Neural progenitor cell (in vitro differentiated cells): Measurements from ENCODE around the gene SERPINA12. TPM values are rescaled to one million over a fixed set of nuclear protein-coding genes. Genes with fewer than 3 reads are reported as not detected.

ENCODE experiments used
- DNase-seq: peaks from one replicate; pipeline ENCODE4 v3.0.0-alpha.2; 2016; ENCODE audit warnings: low spot score
- H2AFZ ChIP-seq: fragments of 200-600 bp; sonication (generic); replicated peaks from 2 replicates; pipeline ENCODE4 v1.6.1; 2016; ENCODE audit warnings: antibody characterized with exemption
- H3F3A ChIP-seq: fragments of 200-600 bp; sonication (generic); 2 replicates; pipeline ENCODE4 v1.6.1; 2016; ENCODE audit warnings: antibody characterized with exemption, low read depth
- H3K27ac ChIP-seq: fragments of 200-600 bp; sonication (generic); 2 replicates; pipeline ENCODE4 v1.5.1; 2016; ENCODE audit warnings: mild to moderate bottlenecking
- H3K27me3 ChIP-seq: fragments of 200-600 bp; sonication (generic); 2 replicates; pipeline ENCODE4 v1.6.1; 2016; ENCODE audit warnings: mild to moderate bottlenecking, moderate library complexity
- H3K36me3 ChIP-seq: fragments of 200-600 bp; sonication (generic); 2 replicates; pipeline ENCODE4 v1.5.1; 2016
- H3K4me1 ChIP-seq: fragments of 200-600 bp; sonication (generic); 2 replicates; pipeline ENCODE4 v1.6.1; 2016; ENCODE audit warnings: mixed run types
- H3K4me2 ChIP-seq: fragments of 200-600 bp; sonication (generic); 2 replicates; pipeline ENCODE4 v1.6.1; 2016
- H3K4me3 ChIP-seq: fragments of 200-600 bp; sonication (generic); 2 replicates; pipeline ENCODE4 v1.5.1; 2016
- H3K79me2 ChIP-seq: fragments of 200-600 bp; sonication (generic); 2 replicates; pipeline ENCODE4 v1.6.1; 2016; ENCODE audit warnings: low read depth
- H3K9ac ChIP-seq: fragments of 200-600 bp; sonication (generic); 2 replicates; pipeline ENCODE4 v1.6.1; 2016
- H3K9me3 ChIP-seq: fragments of 200-600 bp; sonication (generic); 2 replicates; pipeline ENCODE4 v1.5.1; 2016; ENCODE audit warnings: low read depth
- H4K20me1 ChIP-seq: fragments of 200-600 bp; sonication (generic); 2 replicates; pipeline ENCODE4 v1.6.1; 2016; ENCODE audit warnings: low read depth
- H3K27ac Mint-ChIP-seq: 3 replicates; pipeline ENCODE4 v1.8.0; 2021; ENCODE audit warnings: mixed read lengths
- H3K27me3 Mint-ChIP-seq: 2 replicates; pipeline ENCODE4 v1.8.0; 2022; ENCODE audit warnings: low read depth, mild to moderate bottlenecking, inconsistent platforms, moderate library complexity, mixed read lengths; ENCODE audit not compliant: insufficient read depth
- H3K36me3 Mint-ChIP-seq: 3 replicates; pipeline ENCODE4 v1.8.0; 2021; ENCODE audit warnings: mixed read lengths
- H3K4me1 Mint-ChIP-seq: 3 replicates; pipeline ENCODE4 v1.8.0; 2021; ENCODE audit warnings: mixed read lengths
- H3K4me3 Mint-ChIP-seq: 3 replicates; pipeline ENCODE4 v1.8.0; 2021; ENCODE audit warnings: mild to moderate bottlenecking, moderate library complexity, mixed read lengths
- H3K9me3 Mint-ChIP-seq: 3 replicates; pipeline ENCODE4 v1.8.0; 2020; ENCODE audit warnings: mixed read lengths
- EZH2 ChIP-seq: fragments of 200-600 bp; sonication (generic); IDR thresholded peaks from 2 replicates; pipeline ENCODE4 v1.6.1; 2017; ENCODE audit warnings: antibody characterized with exemption, mild to moderate bottlenecking, moderate library complexity
- EZH2phosphoT487 ChIP-seq: fragments of 200-600 bp; sonication (generic); IDR thresholded peaks from 2 replicates; pipeline ENCODE4 v1.6.1; 2017; ENCODE audit warnings: antibody characterized with exemption
- total RNA-seq: library from RNA; depleted of rRNA; stranded (reverse); fragments of >200 nt; gene quantifications from 2 replicates; pipeline ENCODE4 v1.2.3, GENCODE V29; 2015; ENCODE audit warnings: low replicate concordance
- TF ChIP-seq, protein P1 (sequence below): fragments of 200-600 bp; sonication (generic); IDR thresholded peaks from 2 replicates; pipeline ENCODE4 v1.5.1; 2017; ENCODE audit warnings: antibody characterized with exemption, mild to moderate bottlenecking

The SERPINA12 gene
- total RNA-seq, 1 donor from 2014 or later: not detected

DNA sequence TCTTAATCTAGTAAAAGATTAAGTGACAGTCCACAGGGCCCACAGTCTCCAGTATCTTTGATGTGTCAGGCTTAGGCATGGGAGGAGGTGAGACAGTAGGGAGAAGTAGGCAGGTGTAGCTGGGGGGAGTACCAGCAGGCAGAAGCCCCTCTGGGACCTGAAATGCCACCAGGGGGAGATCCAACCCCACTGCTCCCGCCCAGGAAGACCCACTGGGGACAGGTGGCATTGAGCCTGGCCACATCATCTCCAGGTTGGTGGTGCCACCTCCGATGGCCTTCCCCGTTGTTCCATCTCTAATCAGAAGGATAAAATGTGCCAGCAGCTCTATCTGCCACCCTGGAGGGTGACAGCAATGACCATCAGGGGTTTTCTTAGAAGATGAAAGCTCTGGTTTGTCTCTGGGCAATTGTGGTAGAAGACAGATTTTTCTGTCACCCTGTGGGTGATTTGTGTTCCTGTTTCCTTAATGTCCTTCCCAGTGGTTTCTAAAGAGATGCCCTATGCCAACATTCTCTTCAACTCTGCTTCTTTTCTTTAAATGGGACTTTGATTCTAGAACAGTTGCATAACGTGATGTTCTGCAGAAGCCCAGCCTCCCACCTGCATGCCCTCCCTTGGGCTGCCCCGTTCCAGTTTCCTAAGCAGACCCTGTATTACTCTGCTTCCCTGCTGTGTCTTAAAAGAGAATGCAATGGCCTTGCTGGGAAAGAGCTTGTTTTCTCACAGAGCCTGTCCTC lies 12.3 kb upstream of the SERPINA12 start:
- H3K4me3 Mint-ChIP-seq: no peak overlapping the region
- no peak overlapping the region for H3K4me2 ChIP-seq
- no peaks in the 10 kb centered on the region for H4K20me1 ChIP-seq
- no peak for TF ChIP-seq EZH2phosphoT487
- TF ChIP-seq, protein P1, sequence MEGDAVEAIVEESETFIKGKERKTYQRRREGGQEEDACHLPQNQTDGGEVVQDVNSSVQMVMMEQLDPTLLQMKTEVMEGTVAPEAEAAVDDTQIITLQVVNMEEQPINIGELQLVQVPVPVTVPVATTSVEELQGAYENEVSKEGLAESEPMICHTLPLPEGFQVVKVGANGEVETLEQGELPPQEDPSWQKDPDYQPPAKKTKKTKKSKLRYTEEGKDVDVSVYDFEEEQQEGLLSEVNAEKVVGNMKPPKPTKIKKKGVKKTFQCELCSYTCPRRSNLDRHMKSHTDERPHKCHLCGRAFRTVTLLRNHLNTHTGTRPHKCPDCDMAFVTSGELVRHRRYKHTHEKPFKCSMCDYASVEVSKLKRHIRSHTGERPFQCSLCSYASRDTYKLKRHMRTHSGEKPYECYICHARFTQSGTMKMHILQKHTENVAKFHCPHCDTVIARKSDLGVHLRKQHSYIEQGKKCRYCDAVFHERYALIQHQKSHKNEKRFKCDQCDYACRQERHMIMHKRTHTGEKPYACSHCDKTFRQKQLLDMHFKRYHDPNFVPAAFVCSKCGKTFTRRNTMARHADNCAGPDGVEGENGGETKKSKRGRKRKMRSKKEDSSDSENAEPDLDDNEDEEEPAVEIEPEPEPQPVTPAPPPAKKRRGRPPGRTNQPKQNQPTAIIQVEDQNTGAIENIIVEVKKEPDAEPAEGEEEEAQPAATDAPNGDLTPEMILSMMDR: no peak
- TF ChIP-seq EZH2: no peak
- DNase-seq: no peak
- no peaks in the 10 kb centered on the region for H3F3A ChIP-seq
- no peaks in the 10 kb centered on the region for H3K36me3 Mint-ChIP-seq
- no peak overlapping the region for H3K4me3 ChIP-seq
- peaks cover 14% of the 10 kb centered on the region for H3K4me1 Mint-ChIP-seq
- no peak overlapping the region for H3K27ac ChIP-seq
- no peak overlapping the region for H3K9ac ChIP-seq
- no peak overlapping the region for H3K27ac Mint-ChIP-seq
- no peak overlapping the region for H2AFZ ChIP-seq
- H3K4me1 ChIP-seq: peaks cover 3% of the 10 kb centered on the region
- no peaks in the 10 kb centered on the region for H3K27me3 ChIP-seq
- H3K9me3 ChIP-seq: no peaks in the 10 kb centered on the region
- H3K79me2 ChIP-seq: no peaks in the 10 kb centered on the region
- peaks cover 2% of the 10 kb centered on the region for H3K9me3 Mint-ChIP-seq
- H3K36me3 ChIP-seq: no peaks in the 10 kb centered on the region
- H3K27me3 Mint-ChIP-seq: peaks cover 6% of the 10 kb centered on the region

DNA sequence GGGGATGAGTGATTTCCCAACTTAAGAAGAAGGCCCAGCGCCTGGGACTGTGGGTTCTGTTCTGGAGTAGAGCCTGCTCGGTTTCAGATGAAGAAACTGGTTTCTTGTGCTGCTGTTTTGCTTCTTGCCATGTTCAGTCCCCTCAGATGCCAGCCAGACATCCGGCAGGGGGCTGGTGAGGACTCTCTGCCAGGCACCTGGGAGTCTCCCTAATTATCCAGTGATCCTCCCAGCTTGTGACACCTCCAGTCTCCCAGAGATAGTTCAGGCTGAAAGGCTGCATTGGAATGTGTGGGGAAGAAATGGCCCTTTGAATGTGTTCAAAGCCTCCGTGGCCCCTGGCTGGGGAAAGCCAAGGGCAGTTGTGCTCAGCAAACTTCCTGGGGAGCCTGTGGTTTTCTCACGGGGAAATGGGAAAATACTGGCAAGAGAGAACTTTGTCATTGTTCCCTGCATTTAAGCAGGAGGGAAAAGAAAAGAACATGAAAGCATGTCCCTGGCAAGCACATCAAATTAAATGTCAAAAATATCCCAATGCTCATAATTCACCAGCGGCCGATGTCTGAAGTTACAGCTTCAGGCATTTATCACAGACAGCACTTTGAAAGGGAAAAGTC lies 8.5 kb upstream of the SERPINA12 start:
- Histone ChIP-seq H3K27ac (no peak overlapping the region), H3K4me3 (no peak overlapping the region), H3K9me3 (no peaks in the 10 kb centered on the region), H3K9ac (no peak overlapping the region), H3K36me3 (no peaks in the 10 kb centered on the region), H3K4me1 (peaks cover 3% of the 10 kb centered on the region), H2AFZ (no peak overlapping the region), H4K20me1 (no peaks in the 10 kb centered on the region), H3K79me2 (no peaks in the 10 kb centered on the region), H3F3A (no peaks in the 10 kb centered on the region), H3K27me3 (no peaks in the 10 kb centered on the region), H3K4me2 (no peak overlapping the region)
- TF ChIP-seq, protein P1: no peak
- TF ChIP-seq EZH2 (no peak), EZH2phosphoT487 (no peak)
- DNase-seq: no peak
- Mint-ChIP-seq H3K36me3 (no peaks in the 10 kb centered on the region), H3K4me1 (peaks cover 14% of the 10 kb centered on the region), H3K27ac (no peak overlapping the region), H3K9me3 (peaks cover 2% of the 10 kb centered on the region), H3K27me3 (peaks cover 5% of the 10 kb centered on the region), H3K4me3 (no peak overlapping the region)

DNA sequence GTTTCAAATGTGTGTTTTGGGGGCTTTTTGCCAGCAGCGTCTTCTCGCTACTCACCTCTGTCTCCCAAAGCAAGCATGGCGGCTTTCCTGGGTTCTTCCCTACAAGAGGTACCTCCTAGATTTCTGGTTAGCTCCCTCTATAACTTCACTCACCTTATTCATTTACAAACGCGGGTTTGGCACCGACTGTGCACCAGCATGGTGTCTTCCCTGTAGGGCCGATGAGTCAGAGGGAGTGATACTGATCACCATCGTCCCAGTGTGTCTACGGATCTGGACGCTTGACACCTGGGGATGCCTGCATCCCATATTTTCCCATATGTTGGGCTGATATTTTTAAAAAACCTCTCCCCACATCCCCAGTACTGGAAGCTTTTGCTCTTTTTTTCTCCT lies 8.0 kb upstream of the SERPINA12 start:
- H3K36me3 ChIP-seq: no peaks in the 10 kb centered on the region
- H3K27ac ChIP-seq: no peak overlapping the region
- H3K27ac Mint-ChIP-seq: no peak overlapping the region
- H4K20me1 ChIP-seq: no peaks in the 10 kb centered on the region
- TF ChIP-seq, protein P1: no peak
- no peak for TF ChIP-seq EZH2phosphoT487
- TF ChIP-seq EZH2: no peak
- H3K4me2 ChIP-seq: no peak overlapping the region
- no peaks in the 10 kb centered on the region for H3K9me3 ChIP-seq
- H3F3A ChIP-seq: no peaks in the 10 kb centered on the region
- H3K36me3 Mint-ChIP-seq: no peaks in the 10 kb centered on the region
- no peaks in the 10 kb centered on the region for H3K27me3 ChIP-seq
- H3K27me3 Mint-ChIP-seq: peaks cover 5% of the 10 kb centered on the region
- no peak overlapping the region for H3K4me3 ChIP-seq
- H3K4me3 Mint-ChIP-seq: no peak overlapping the region
- H2AFZ ChIP-seq: no peak overlapping the region
- H3K79me2 ChIP-seq: no peaks in the 10 kb centered on the region
- peaks cover 14% of the 10 kb centered on the region for H3K4me1 Mint-ChIP-seq
- H3K9ac ChIP-seq: no peak overlapping the region
- H3K4me1 ChIP-seq: peaks cover 3% of the 10 kb centered on the region
- peaks cover 2% of the 10 kb centered on the region for H3K9me3 Mint-ChIP-seq
- DNase-seq: no peak
